HuH-7.5 (cell line): ENCODE measurements around the gene PLD2.

ENCODE experiments used
- DNase-seq: peaks from one replicate; pipeline ENCODE4 v3.0.0; 2011; ENCODE audit warnings: low spot score

The PLD2 gene

GRCh38 chr17:4833941-4834680 is 27.2 kb downstream of the PLD2 start:
- no peak for DNase-seq

- no peak for DNase-seq
Observed at GRCh38 chr17:4834681-4835020, 27.7 kb downstream of the PLD2 start.

GRCh38 chr17:4836221-4836620 is 29.3 kb downstream of the PLD2 start:
- DNase-seq = no peak

GRCh38 chr17:4837471-4838308 is 30.7 kb downstream of the PLD2 start:
- no peak for DNase-seq

- no peak for DNase-seq
Observed at GRCh38 chr17:4838309-4838785, 31.4 kb downstream of the PLD2 start.

- no peak for DNase-seq
Observed at GRCh38 chr17:4839221-4839620, 32.3 kb downstream of the PLD2 start.

GRCh38 chr17:4839965-4840892 is 33.3 kb downstream of the PLD2 start:
- DNase-seq = no peak

- DNase-seq = no peak
Observed at GRCh38 chr17:4840893-4841242, 33.9 kb downstream of the PLD2 start.

- no peak for DNase-seq
Observed at GRCh38 chr17:4842376-4842775, 35.4 kb downstream of the PLD2 start.

GRCh38 chr17:4843321-4844000 is 36.5 kb downstream of the PLD2 start:
- no peak for DNase-seq

- DNase-seq = no peak
Observed at GRCh38 chr17:4845118-4845517, 38.2 kb downstream of the PLD2 start.

GRCh38 chr17:4846635-4847390 is 39.9 kb downstream of the PLD2 start:
- no peak for DNase-seq

- no peak for DNase-seq
Observed at GRCh38 chr17:4849011-4849536, 42.1 kb downstream of the PLD2 start.

- DNase-seq = no peak
Observed at GRCh38 chr17:4850246-4850645, 43.3 kb downstream of the PLD2 start.

- no peak for DNase-seq
Observed at GRCh38 chr17:4851084-4851483, 44.1 kb downstream of the PLD2 start.

- no peak for DNase-seq
Observed at GRCh38 chr17:4852567-4853207, 45.7 kb downstream of the PLD2 start.

GRCh38 chr17:4853208-4853671 is 46.3 kb downstream of the PLD2 start:
- DNase-seq = no peak

GRCh38 chr17:4854111-4854681 is 47.2 kb downstream of the PLD2 start:
- no peak for DNase-seq

- DNase-seq = no peak
Observed at GRCh38 chr17:4856271-4856936, 49.5 kb downstream of the PLD2 start.
